Dendritic cell treated with granulocyte-macrophage colony-stimulating factor and Interleukin-4, amounts not matched to agents 40 ng/mL and 50 ng/mL, for 4 days (primary cell): Measurements from ENCODE around the gene EIF4G2.
"Not testable (repeated sequence)": the region's sequence is repeated elsewhere in the genome, so short reads cannot be mapped to it uniquely, and the experiment has no call there.

Source experiments
- H3K27ac Mint-ChIP-seq: one replicate; pipeline ENCODE4 v1.8.0; 2022; ENCODE audit warnings: mild to moderate bottlenecking, mixed read lengths
- H3K27me3 Mint-ChIP-seq: one replicate; pipeline ENCODE4 v1.8.0; 2022; ENCODE audit warnings: mild to moderate bottlenecking, mixed read lengths
- H3K36me3 Mint-ChIP-seq: one replicate; pipeline ENCODE4 v1.8.0; 2022; ENCODE audit warnings: low read depth, mixed read lengths
- H3K4me1 Mint-ChIP-seq: one replicate; pipeline ENCODE4 v1.8.0; 2022; ENCODE audit warnings: low read depth, mixed read lengths
- H3K4me3 Mint-ChIP-seq: one replicate; pipeline ENCODE4 v1.8.0; 2022; ENCODE audit warnings: mild to moderate bottlenecking, moderate library complexity, mixed read lengths
- H3K9me3 Mint-ChIP-seq: one replicate; pipeline ENCODE4 v1.8.0; 2022; ENCODE audit warnings: mixed read lengths
- intact Hi-C: fragments of 100-400 bp; cut with micrococcal nuclease; formaldehyde crosslinking; loops from one replicate; pipeline ENCODE4 v1.15.0; 2022

Gene EIF4G2

DNA sequence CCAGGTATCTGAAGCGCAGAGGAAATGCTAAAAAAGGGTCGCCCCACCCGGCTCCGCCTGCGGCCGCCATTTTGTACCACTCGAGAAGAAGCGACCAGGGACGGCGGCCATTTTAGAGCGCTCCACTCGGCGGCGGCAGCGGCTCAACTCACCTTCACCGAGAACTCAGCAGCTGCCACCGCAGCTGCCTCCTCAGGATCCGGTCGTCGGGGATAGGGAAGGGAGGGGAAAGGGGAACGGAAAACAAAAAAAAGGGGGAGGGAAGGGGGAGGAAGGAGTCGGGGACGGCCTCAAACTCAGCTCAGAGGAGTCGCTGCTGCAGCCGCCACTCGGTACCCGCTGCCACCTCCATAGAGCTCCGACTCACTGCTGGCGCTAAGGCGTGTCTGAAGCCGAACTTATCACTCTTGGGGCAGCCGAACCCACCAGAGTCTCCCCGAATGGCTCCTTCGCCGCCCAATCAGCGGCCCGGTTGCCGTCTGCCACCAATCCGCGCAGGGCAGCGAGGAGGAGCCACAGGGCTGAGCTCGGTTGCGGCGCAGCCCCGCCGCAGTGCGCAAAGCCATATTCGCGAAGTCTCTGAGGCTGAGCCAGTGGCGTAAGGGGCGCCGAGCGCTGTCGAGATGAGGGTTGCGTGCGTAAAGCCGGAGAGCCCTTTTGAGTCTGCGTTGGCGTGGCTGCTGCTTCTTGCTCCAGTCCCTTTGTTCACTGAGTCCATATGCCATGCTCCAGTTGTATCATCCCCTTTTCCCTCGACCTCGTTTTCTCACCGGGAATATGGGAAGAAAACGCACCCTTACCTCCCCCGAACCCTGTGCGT lies at the start of gene EIF4G2:
Gene EIF4G2 (minus strand): TSS at position 374 of the 820 bp plus-strand sequence.
- peaks cover 51% of the 10 kb centered on the region for H3K36me3 Mint-ChIP-seq
- peak within 1 kb of the TSS; percentile 92 for H3K4me3 Mint-ChIP-seq
- peak within 1 kb of the TSS; percentile 99 for H3K27ac Mint-ChIP-seq
- H3K4me1 Mint-ChIP-seq = peaks cover 38% of the 10 kb centered on the region
- intact Hi-C loops = loop anchor here (2.0 to 10.0 kb wide), 2 partner anchors 50 to 54 kb away; partner anchors contain the start of genes CTR9 and ZBED5
- H3K9me3 Mint-ChIP-seq = no peaks in the 10 kb centered on the region
- peaks cover 3% of the 10 kb centered on the region for H3K27me3 Mint-ChIP-seq

DNA sequence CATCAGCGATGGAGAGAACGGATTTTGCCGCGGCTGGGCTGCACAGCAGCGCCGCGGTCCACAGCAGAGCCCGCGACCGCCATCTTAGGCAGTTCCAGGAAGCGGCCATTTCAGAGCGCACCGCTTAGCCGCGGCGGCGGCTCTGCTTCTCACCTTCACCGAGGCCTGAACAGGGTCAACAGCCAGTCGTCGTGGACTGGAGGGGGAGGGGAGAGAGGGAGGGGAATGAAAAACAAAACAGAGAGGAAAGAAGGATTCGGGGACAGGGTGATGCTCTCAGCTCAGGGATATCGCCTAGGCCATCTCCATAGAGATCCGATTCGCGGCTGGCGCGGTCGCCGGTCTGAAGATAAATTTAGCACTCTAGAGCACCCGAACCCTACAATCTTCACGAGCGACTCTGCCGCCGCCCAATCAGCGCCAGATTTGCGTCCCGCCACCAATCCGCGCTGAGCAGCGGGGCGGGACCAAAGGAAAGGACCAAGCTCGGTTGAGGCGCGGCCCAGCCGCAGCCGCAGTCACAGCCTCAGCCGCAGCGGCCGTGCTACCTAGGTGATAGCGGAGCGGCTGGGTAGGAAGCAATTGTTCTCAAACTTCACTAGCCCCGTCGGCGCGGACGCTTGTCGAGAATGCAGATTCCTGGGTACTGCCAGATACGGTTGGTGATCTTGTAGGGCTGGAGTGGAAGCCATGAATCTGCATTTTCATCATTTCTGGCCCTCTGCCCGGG lies 49.1 kb upstream of the EIF4G2 start, which contains the start of gene ZBED5:
Gene ZBED5 (minus strand): TSS at position 345 of the 730 bp plus-strand sequence. CDS start 3,108 bp downstream, outside the sequence.
- Mint-ChIP-seq H3K27me3 (no peaks in the 10 kb centered on the region), H3K36me3 (peaks cover 51% of the 10 kb centered on the region), H3K4me1 (peaks cover 29% of the 10 kb centered on the region), H3K4me3 (peak within 1 kb of the TSS; percentile 98), H3K9me3 (no peaks in the 10 kb centered on the region), H3K27ac (peak within 1 kb of the TSS; percentile 97)
- intact Hi-C loops = loop anchor here (1.0 to 2.0 kb wide), 3 partner anchors 40 to 73 kb away; partner anchors contain the start of gene EIF4G2

GRCh38 chr11:10857459-10857708 lies 48.7 kb upstream of the EIF4G2 start:
- Mint-ChIP-seq H3K27me3 (no peaks in the 10 kb centered on the region), H3K27ac (peak overlapping the region; percentile 97), H3K9me3 (no peaks in the 10 kb centered on the region), H3K4me1 (peaks cover 24% of the 10 kb centered on the region), H3K4me3 (peak overlapping the region; percentile 98), H3K36me3 (peaks cover 53% of the 10 kb centered on the region)
- intact Hi-C loops = no loop called here

DNA sequence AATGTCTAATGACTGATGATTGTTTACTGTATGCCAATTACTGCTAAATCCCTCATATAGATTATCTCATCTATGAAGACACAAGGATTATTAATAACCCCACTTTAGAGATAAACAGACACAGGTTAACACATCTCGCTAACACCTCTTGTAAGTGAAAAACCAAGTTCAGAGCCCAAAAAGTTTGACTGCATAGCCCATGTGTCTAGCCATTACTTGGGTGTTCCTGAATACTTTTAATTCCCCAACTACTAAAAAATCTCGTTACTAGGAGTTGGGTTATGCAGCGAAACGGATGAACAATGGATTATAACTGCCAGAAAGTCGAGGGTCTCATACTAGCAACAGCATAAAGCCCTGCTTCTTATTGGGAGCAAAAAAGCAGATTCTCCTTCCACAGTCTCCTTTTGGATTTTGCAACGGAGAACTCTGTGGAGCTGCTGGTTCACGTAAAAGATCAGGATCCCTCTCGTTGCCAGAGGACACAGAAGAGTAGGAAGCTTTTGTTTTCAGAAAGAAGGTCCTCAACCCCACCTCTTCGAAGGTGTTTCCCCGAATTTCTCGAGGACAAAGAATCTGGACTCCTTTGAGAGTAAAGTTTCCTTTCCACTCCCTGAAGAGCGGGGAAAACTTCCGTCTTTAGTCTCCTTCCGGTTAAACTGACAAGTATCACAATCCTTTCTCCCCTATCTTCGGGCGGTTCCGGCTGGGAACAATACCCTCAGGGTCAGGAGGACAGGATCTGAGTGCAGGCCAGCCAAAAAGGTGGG lies 48.1 kb upstream of the EIF4G2 start:
- H3K4me3 Mint-ChIP-seq = peak overlapping the region; percentile 98
- no peaks in the 10 kb centered on the region for H3K27me3 Mint-ChIP-seq
- peak overlapping the region; percentile 97 for H3K27ac Mint-ChIP-seq
- intact Hi-C loops = no loop called here
- no peaks in the 10 kb centered on the region for H3K9me3 Mint-ChIP-seq
- H3K4me1 Mint-ChIP-seq = peaks cover 19% of the 10 kb centered on the region
- peaks cover 55% of the 10 kb centered on the region for H3K36me3 Mint-ChIP-seq

GRCh38 chr11:10855295-10855694 lies 46.6 kb upstream of the EIF4G2 start:
- Mint-ChIP-seq H3K4me3 (no peak overlapping the region), H3K27ac (no peak overlapping the region), H3K27me3 (no peaks in the 10 kb centered on the region), H3K4me1 (peaks cover 15% of the 10 kb centered on the region), H3K36me3 (peaks cover 58% of the 10 kb centered on the region), H3K9me3 (no peaks in the 10 kb centered on the region)
- intact Hi-C loops = no loop called here

GRCh38 chr11:10847960-10848860 lies 39.5 kb upstream of the EIF4G2 start:
- Mint-ChIP-seq H3K4me3 (no peak overlapping the region), H3K36me3 (peaks cover 16% of the 10 kb centered on the region), H3K9me3 (no peaks in the 10 kb centered on the region), H3K4me1 (no peaks in the 10 kb centered on the region), H3K27ac (no peak overlapping the region), H3K27me3 (no peaks in the 10 kb centered on the region)
- intact Hi-C loops = no loop called here

DNA sequence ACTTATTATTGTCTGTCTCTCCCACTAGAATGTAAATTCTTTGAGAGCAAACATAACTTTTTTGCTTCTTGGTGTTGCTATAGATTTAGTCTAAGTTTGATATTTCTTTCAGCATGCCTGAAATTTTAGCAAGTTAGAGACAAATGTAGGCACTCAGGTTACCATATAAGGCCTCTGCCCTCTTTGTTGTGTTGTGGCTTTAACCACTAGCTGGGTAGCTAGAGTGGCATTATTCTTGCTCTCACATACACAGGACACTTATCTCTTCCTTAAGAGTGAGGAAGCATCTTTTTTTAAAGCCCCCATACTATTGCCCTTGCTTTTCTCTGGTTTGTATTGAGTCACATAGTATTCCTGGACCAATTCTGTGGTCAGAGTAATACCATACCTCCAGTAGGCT lies 37.9 kb upstream of the EIF4G2 start:
- H3K27ac Mint-ChIP-seq = no peak overlapping the region
- no peaks in the 10 kb centered on the region for H3K9me3 Mint-ChIP-seq
- no peaks in the 10 kb centered on the region for H3K4me1 Mint-ChIP-seq
- H3K4me3 Mint-ChIP-seq = no peak overlapping the region
- intact Hi-C loops = no loop called here
- peaks cover under 1% of the 10 kb centered on the region for H3K36me3 Mint-ChIP-seq
- no peaks in the 10 kb centered on the region for H3K27me3 Mint-ChIP-seq

DNA sequence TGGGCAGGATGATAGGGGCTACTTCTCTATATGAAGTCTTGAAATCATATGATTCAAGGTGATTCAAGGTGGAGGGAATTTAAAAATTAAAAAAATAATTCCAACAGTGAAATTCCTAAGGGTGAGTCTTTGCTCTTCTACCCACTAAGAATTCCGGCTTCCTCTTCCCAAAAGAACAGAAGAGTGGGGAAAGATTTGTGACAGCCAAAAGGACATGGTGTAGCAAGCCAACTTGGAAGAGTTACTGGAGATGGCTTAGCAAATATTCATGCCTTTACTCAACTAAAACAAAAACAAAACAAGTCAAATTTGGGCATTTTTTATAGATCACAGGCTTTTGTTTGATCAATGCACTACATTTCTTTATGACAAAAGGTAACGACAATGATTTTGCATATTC lies 36.9 kb upstream of the EIF4G2 start:
- Mint-ChIP-seq H3K9me3 (no peaks in the 10 kb centered on the region), H3K36me3 (no peaks in the 10 kb centered on the region), H3K4me1 (peaks cover 7% of the 10 kb centered on the region), H3K27me3 (no peaks in the 10 kb centered on the region), H3K4me3 (no peak overlapping the region), H3K27ac (no peak overlapping the region)
- intact Hi-C loops = no loop called here

- intact Hi-C loops = no loop called here
Observed at GRCh38 chr11:10844796-10845195, 36.1 kb upstream of the EIF4G2 start.

GRCh38 chr11:10844356-10844755 lies 35.6 kb upstream of the EIF4G2 start:
- Mint-ChIP-seq H3K4me1 (peaks cover 7% of the 10 kb centered on the region), H3K4me3 (no peak overlapping the region), H3K36me3 (no peaks in the 10 kb centered on the region), H3K27me3 (no peaks in the 10 kb centered on the region), H3K27ac (no peak overlapping the region), H3K9me3 (no peaks in the 10 kb centered on the region)
- intact Hi-C loops = no loop called here

More at GRCh38 chr11:10844796-10845195, 36.1 kb upstream of the EIF4G2 start:
- no peak overlapping the region for H3K4me3 Mint-ChIP-seq
- peaks cover 7% of the 10 kb centered on the region for H3K4me1 Mint-ChIP-seq
- H3K36me3 Mint-ChIP-seq = no peaks in the 10 kb centered on the region
- H3K9me3 Mint-ChIP-seq = no peaks in the 10 kb centered on the region
- no peak overlapping the region for H3K27ac Mint-ChIP-seq
- H3K27me3 Mint-ChIP-seq = no peaks in the 10 kb centered on the region

GRCh38 chr11:10838881-10839280 lies 30.2 kb upstream of the EIF4G2 start:
- Mint-ChIP-seq H3K9me3 (no peaks in the 10 kb centered on the region), H3K4me3 (no peak overlapping the region), H3K4me1 (peaks cover 7% of the 10 kb centered on the region), H3K27ac (no peak overlapping the region), H3K36me3 (no peaks in the 10 kb centered on the region), H3K27me3 (no peaks in the 10 kb centered on the region)
- intact Hi-C loops = no loop called here

- H3K36me3 Mint-ChIP-seq = no peaks in the 10 kb centered on the region
- H3K9me3 Mint-ChIP-seq = no peaks in the 10 kb centered on the region
- H3K4me3 Mint-ChIP-seq = no peak overlapping the region
- H3K27ac Mint-ChIP-seq = no peak overlapping the region
- H3K27me3 Mint-ChIP-seq = no peaks in the 10 kb centered on the region
- peaks cover 7% of the 10 kb centered on the region for H3K4me1 Mint-ChIP-seq
- intact Hi-C loops = no loop called here
Observed at GRCh38 chr11:10838083-10838482, 29.4 kb upstream of the EIF4G2 start.

- H3K36me3 Mint-ChIP-seq, H3K9me3 Mint-ChIP-seq, H3K27me3 Mint-ChIP-seq, intact Hi-C loops, H3K4me3 Mint-ChIP-seq, H3K27ac Mint-ChIP-seq, H3K4me1 Mint-ChIP-seq: not testable (repeated sequence)
Observed at GRCh38 chr11:10836884-10837283, 28.2 kb upstream of the EIF4G2 start.
